CD4-positive, alpha-beta T cell treated with Interleukin-17A for 1 hour (primary cell): Measurements from ENCODE around the gene KRT24.
"Not testable (repeated sequence)": the region's sequence is repeated elsewhere in the genome, so short reads cannot be mapped to it uniquely, and the experiment has no call there.

Experiments used
- DNase-seq: peaks from one replicate; pipeline ENCODE4 v3.0.0-alpha.2; 2020

The KRT24 gene

GRCh38 chr17:40703652-40704051 is at the start of gene KRT24:
KRT24 (minus strand) TSS chr17:40703752; CDS start chr17:40703693, 59 bp downstream.
- DNase-seq, result no peak

GRCh38 chr17:40751065-40751464 is 47.5 kb upstream of the KRT24 start:
- DNase-seq, result no peak

DNA sequence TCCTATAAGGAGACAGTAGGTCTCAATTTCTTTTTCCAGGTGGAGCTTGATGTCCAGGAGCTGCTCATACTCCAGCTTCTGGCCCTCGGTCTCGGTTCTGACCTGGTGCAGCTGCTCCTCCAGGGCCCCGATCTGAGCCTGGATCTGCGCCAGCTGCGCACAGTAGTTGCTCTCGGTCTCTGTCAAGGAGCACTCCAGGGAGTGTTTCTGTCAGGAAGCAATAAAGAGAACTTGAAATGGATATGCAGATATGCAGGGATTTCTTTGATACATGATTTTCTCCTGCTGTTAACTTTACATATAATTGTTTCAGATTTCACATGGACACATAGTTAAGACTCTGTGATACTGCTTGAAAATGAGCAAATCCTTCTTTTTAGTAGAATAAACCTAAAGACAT is 46.8 kb upstream of the KRT24 start:
- DNase-seq, result no peak

GRCh38 chr17:40748666-40749065 is 45.1 kb upstream of the KRT24 start:
- not testable (repeated sequence) for DNase-seq

GRCh38 chr17:40738553-40738952 is 35.0 kb upstream of the KRT24 start:
- no peak for DNase-seq

DNA sequence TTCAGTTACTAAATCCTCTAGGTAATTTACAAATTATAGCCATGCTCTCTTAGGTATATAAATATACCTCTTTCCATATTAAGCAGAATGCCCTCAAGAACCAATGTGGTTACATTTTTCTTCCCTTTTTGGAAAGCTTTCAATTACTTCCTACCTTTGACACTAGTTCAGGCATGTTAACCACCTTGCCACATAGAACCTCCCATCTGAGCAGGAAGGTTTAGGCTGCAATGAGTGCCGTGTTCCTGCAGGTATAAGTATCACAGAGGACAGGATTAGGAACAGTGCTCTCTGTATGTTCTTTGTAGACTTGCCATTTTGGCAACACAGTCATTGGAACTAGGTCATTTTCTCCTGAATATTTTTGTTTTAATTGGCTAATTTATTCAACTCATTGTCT is 31.5 kb upstream of the KRT24 start:
- no peak for DNase-seq

GRCh38 chr17:40734018-40734417 is 30.5 kb upstream of the KRT24 start:
- DNase-seq, result no peak

GRCh38 chr17:40730970-40731369 is 27.4 kb upstream of the KRT24 start:
- DNase-seq, result no peak

- DNase-seq, result no peak
These were observed 24.1 kb upstream of the KRT24 start for GRCh38 chr17:40727447-40728231.

DNA sequence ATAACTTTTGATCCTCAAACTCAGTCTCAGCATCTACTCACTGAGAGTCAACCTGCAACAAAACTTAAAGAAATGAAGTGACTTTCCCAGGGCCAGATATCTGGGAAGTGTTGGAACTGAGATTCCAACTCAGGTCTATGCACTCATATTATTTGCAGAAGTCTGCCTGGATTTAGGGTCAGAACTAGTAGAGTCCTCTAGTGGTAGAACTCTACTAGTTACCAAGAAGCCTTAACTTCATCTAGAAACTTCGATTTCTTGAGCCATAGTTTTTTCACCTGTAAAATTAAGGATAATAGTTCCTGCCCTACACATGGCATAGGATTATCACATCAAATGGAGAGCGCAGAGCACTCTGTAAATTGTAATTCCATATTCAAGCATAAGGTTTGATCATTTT is 23.4 kb upstream of the KRT24 start:
- DNase-seq, result peak; percentile 29

DNA sequence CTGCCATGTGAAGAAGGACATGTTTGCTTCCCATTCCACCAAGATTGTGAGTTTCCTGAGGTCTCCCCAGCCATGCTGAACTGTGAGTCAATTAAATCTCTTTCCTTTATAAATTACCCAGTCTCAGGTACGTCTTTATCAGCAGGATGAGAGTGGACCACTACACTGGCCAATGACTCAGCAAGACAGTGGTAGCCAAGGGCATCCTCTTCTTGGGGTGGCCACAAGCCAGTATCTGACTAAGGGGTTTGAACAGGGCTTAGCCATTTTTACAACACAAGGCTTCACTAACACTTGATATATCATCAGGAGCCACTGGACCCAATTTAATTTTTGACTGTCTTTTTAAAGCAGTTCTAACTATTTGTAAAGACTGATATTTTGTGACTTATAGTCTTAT is 21.1 kb upstream of the KRT24 start:
- DNase-seq, result no peak

DNA sequence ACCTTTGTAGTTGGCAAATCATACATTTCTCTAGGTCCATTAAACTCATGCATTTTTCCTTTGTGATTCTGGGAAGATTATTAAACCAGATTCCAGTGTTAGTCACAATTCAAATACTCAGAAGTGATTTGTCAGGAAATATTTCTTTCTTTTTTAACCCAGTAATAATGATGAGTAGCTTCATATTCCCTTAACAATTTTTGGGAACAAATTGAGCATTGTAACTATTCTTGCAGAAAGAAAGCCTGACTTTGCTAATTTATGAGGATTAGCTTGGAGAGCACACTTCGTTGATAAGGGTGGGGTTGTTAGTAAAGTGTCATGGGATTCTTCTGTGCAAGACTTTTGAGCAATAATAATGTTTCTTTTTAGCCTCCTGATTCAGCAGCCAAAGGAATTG is 18.7 kb upstream of the KRT24 start:
- DNase-seq, result no peak

DNA sequence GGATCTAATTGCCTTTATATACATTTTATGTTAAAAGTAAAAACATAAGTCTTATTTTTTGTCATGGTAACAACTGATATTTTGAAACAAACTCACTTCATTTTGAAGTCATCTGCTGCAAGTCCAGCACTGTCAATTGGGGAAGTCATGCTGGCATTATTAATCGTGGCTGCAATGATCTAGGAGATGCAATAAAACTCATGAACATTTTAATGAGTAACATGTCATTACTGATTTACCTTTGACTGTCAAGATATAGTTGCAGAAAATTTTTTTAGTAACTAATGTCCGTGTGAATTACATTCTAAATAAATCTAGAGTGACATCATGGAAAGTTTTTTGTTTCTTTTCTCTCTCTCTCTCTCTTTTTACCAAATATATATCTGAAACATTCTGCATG is 17.3 kb upstream of the KRT24 start:
- DNase-seq, result no peak

DNA sequence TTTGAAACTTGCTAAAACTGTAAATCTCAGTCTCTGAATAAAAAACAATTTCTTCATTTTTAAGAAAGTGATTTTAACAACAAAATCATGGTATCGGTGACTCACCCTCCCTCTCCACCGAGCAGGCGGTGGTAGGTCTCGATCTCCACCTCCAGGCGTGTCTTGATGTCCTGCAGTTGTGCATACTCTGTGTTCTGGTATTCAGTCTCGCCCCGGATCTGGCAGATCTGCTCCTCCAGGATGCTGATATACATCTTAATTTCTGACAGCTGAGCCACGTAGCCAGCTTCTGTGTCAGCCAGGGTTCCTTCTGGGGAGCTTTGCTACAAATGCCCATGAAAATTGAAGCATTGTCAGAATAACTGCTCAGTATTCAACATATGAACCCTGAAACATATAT is 15.4 kb upstream of the KRT24 start:
- no peak for DNase-seq

DNA sequence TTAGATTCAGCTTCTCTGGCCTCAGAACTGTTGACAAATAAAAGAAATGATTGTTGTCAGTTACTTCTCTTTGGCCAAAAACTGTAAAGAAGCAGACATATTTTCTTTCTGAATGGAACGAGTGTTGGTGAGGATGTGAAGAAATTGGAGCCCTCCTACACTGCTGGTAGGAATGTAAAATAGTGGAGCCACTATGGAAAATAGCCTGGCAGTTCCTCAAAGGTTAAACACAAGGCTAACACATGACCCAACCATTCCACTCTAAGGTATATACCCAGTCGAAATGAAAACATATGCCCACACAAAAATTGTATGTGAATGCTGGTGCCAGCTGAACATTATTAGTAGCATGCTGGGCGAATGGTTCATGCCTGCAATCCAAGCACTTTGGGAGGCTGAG is 14.2 kb upstream of the KRT24 start:
- DNase-seq, result no peak

DNA sequence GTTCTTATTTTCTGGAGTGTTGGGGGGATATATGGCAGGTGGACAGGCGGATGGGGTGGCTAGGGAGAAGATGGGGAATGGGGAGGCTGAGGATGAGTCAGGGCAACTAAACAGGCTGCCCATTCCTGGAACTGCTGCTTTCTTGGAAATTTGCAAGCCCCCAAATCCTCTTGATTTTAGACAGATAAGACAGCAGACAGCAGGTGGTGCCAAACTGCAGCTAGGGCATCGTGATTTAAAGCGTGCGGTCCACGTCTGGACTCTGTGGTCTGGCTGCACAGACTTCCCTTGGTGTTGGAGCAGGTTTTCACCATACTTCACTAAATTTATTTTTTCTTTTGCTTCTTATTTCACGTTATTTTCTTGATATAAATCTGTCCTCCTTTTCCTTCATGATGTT is 10.9 kb upstream of the KRT24 start:
- DNase-seq, result no peak

DNA sequence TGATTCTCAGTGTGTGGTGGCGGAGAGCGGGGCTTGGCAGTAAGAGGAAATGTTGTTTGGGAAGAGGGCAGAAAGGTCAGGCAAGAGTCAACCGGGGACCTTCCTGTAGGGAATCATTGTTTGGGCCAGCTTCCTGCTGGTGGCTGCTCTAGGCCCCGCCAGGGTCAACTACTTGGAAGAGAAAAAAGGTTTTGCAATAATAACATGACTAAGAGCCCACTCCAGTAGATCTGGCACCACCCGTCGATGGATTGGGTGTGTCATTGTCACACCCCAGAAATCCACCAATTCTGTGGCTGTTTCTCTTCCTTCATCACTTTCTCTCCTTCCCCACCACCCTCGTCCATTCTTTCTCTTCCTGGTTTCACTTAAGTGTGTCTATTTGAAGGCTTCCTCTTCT is 4.2 kb upstream of the KRT24 start:
- DNase-seq, result no peak

- DNase-seq, result no peak
These were observed 2.0 kb upstream of the KRT24 start for GRCh38 chr17:40705584-40705983.

DNA sequence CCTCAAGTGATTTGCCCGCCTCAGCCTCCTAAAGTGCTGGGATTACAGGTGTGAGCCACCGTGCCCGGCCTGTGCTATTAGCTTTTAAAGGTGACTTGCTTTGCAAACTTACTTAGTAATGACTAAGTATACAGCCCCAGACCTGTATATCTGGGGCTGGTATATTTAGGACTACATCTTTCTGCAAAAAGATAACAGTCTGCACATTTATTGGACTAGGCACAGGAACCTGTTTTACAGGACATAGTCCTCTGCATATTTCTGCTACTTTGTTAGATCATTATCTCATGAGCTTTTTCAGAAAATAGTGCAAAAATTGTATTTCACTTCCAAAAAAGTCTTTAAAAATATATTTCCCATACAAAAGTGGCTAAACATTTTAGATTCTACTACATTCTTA is 1.3 kb downstream of the KRT24 start:
- no peak for DNase-seq

- no peak for DNase-seq
These were observed 3.7 kb downstream of the KRT24 start for GRCh38 chr17:40699853-40700252.

DNA sequence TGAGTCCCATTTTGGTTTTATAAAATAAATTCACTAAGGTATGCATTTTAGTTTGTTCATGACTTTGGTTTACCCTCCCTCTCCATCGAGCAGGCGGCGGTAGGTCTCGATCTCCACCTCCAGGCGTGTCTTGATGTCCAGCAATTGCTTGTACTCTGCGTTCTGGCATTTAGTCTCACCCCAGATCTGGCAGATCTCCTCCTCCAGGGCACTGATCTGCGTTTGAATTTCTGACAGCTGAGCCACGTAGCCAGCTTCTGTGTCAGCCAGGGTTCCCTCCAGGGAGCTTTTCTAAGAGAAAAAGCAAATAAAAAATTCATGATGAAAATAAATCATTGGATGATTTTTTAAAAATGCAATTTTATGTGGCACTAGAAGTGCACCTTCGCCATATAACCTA is 4.2 kb downstream of the KRT24 start:
- DNase-seq, result no peak

- no peak for DNase-seq
These were observed 6.3 kb downstream of the KRT24 start for GRCh38 chr17:40697297-40697696.

- DNase-seq, result no peak
These were observed 6.9 kb downstream of the KRT24 start for GRCh38 chr17:40696651-40697072.

DNA sequence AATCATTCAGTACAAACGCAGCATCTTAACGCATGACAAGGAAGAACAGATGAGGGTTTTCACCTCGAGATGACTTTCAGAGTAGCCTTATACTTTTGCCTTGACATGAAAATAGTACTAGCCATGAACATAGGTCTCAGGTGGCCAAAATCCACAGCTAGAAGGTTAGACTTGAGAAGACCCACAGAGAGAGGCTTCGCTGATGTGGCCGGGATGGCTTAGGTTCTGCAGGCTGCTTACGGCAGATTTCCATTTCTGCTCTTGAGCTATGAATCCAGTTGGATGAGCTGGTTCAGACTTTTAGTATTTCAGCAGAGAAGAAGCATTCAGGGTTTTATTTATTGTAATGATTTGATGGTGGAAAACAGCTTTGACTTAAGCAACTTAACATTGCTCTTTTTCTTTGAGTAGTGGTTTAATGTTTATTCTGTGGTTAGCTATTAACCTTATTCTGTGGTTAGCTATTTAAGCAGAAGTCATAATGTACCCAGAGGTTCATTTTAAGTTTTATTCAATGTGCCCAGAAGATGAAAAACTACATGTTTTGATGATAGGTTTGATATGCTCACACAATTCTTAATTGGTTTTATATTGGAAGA is 7.6 kb downstream of the KRT24 start:
- DNase-seq, result no peak

DNA sequence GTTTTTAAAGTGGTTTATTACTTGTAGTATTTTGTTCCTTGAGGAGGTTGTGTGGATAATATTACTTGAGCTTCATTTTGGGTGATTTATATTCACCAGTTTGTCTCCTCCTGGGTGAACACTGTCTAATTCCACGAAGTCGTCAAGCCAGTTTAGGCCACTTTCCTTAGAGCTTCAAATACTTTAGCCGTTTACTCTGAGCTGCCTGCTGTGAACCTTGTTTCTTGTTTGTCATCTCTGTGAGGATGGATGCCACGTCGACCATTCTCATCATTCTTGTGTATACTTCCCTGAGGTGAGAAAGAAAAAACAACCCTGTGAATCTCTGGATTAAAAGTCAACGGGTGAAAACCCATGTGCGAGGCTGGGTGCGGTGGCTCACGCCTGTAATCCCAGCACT is 9.0 kb downstream of the KRT24 start:
- no peak for DNase-seq
